Measurements from ENCODE around the gene TEX53.

DNA sequence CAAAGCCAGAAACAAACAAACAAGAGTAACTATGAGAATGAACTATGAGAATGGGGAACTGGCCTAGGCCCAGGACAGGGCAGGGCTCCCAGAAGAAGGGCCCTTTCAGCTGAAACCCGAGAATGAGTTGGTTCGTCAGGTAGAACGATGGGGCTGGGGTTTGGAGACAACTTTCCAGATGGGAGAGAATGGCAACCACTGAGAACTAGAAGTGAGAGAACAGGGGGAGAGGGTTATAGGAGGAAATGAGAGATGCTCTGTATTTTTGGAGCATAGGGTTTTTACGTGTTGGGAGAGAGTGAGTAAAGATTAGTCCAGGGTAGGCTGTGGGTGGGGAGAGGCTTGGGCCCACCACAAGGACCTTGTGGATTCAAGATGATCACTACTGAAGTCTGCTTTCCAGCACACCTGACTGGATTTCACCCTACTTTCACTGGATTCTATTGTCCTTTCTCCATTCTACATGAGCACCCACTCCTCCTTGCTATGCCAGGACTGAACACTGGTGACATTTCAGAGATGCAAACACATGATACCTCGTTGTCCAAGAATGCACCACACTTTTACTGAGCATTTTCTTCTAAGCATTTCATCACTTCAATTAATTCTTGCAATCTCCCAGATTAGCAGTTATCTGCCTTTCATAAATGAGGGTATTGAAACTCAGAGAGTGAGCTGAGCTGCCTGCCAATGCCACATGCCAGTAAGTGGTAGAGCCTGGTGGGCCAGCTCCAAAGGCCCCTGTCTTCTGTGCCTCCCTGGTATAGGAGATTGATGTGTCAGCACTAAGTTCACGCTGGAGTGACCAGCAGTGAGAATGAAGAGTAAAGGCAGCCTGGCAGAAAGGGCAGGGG, 49.7 kb downstream of the TEX53 start:
- no peak for TF ChIP-seq CTCF (IDR thresholded peaks at IDR 0.05)
- no peak for TF ChIP-seq POLR2A (IDR thresholded peaks at IDR 0.05)

Measured in lower leg skin (tissue), 3 donors.